Neural progenitor cell (in vitro differentiated cells): ENCODE measurements around the gene VIM. TPM values are rescaled to one million over a fixed set of nuclear protein-coding genes. Genes with fewer than 3 reads are reported as not detected.

Source experiments
- DNase-seq: peaks from one replicate; pipeline ENCODE4 v3.0.0-alpha.2; 2016; ENCODE audit warnings: low spot score
- H2AFZ ChIP-seq: fragments of 200-600 bp; sonication (generic); replicated peaks from 2 replicates; pipeline ENCODE4 v1.6.1; 2016; ENCODE audit warnings: antibody characterized with exemption
- H3F3A ChIP-seq: fragments of 200-600 bp; sonication (generic); 2 replicates; pipeline ENCODE4 v1.6.1; 2016; ENCODE audit warnings: antibody characterized with exemption, low read depth
- H3K27ac ChIP-seq: fragments of 200-600 bp; sonication (generic); 2 replicates; pipeline ENCODE4 v1.5.1; 2016; ENCODE audit warnings: mild to moderate bottlenecking
- H3K27me3 ChIP-seq: fragments of 200-600 bp; sonication (generic); 2 replicates; pipeline ENCODE4 v1.6.1; 2016; ENCODE audit warnings: mild to moderate bottlenecking, moderate library complexity
- H3K36me3 ChIP-seq: fragments of 200-600 bp; sonication (generic); 2 replicates; pipeline ENCODE4 v1.5.1; 2016
- H3K4me1 ChIP-seq: fragments of 200-600 bp; sonication (generic); 2 replicates; pipeline ENCODE4 v1.6.1; 2016; ENCODE audit warnings: mixed run types
- H3K4me2 ChIP-seq: fragments of 200-600 bp; sonication (generic); 2 replicates; pipeline ENCODE4 v1.6.1; 2016
- H3K4me3 ChIP-seq: fragments of 200-600 bp; sonication (generic); 2 replicates; pipeline ENCODE4 v1.5.1; 2016
- H3K79me2 ChIP-seq: fragments of 200-600 bp; sonication (generic); 2 replicates; pipeline ENCODE4 v1.6.1; 2016; ENCODE audit warnings: low read depth
- H3K9ac ChIP-seq: fragments of 200-600 bp; sonication (generic); 2 replicates; pipeline ENCODE4 v1.6.1; 2016
- H3K9me3 ChIP-seq: fragments of 200-600 bp; sonication (generic); 2 replicates; pipeline ENCODE4 v1.5.1; 2016; ENCODE audit warnings: low read depth
- H4K20me1 ChIP-seq: fragments of 200-600 bp; sonication (generic); 2 replicates; pipeline ENCODE4 v1.6.1; 2016; ENCODE audit warnings: low read depth
- H3K27ac Mint-ChIP-seq: 3 replicates; pipeline ENCODE4 v1.8.0; 2021; ENCODE audit warnings: mixed read lengths
- H3K27me3 Mint-ChIP-seq: 2 replicates; pipeline ENCODE4 v1.8.0; 2022; ENCODE audit warnings: low read depth, mild to moderate bottlenecking, inconsistent platforms, moderate library complexity, mixed read lengths; ENCODE audit not compliant: insufficient read depth
- H3K36me3 Mint-ChIP-seq: 3 replicates; pipeline ENCODE4 v1.8.0; 2021; ENCODE audit warnings: mixed read lengths
- H3K4me1 Mint-ChIP-seq: 3 replicates; pipeline ENCODE4 v1.8.0; 2021; ENCODE audit warnings: mixed read lengths
- H3K4me3 Mint-ChIP-seq: 3 replicates; pipeline ENCODE4 v1.8.0; 2021; ENCODE audit warnings: mild to moderate bottlenecking, moderate library complexity, mixed read lengths
- H3K9me3 Mint-ChIP-seq: 3 replicates; pipeline ENCODE4 v1.8.0; 2020; ENCODE audit warnings: mixed read lengths
- CTCF ChIP-seq: fragments of 200-600 bp; sonication (generic); IDR thresholded peaks from 2 replicates; pipeline ENCODE4 v1.5.1; 2017; ENCODE audit warnings: antibody characterized with exemption, mild to moderate bottlenecking
- EZH2 ChIP-seq: fragments of 200-600 bp; sonication (generic); IDR thresholded peaks from 2 replicates; pipeline ENCODE4 v1.6.1; 2017; ENCODE audit warnings: antibody characterized with exemption, mild to moderate bottlenecking, moderate library complexity
- EZH2phosphoT487 ChIP-seq: fragments of 200-600 bp; sonication (generic); IDR thresholded peaks from 2 replicates; pipeline ENCODE4 v1.6.1; 2017; ENCODE audit warnings: antibody characterized with exemption
- total RNA-seq: library from RNA; depleted of rRNA; stranded (reverse); fragments of >200 nt; gene quantifications from 2 replicates; pipeline ENCODE4 v1.2.3, GENCODE V29; 2015; ENCODE audit warnings: low replicate concordance

Gene VIM
- total RNA-seq, 1 donor from 2014 or later, result 727 TPM

GRCh38 chr10:17227367-17228090 lies 512 bp upstream of the VIM start:
- peaks cover 3% of the 10 kb centered on the region for H3K9me3 Mint-ChIP-seq
- Histone ChIP-seq H3K27ac (no peak overlapping the region), H3F3A (peaks cover 41% of the 10 kb centered on the region), H3K36me3 (peaks cover 5% of the 10 kb centered on the region), H3K4me2 (peak overlapping the region; percentile 89), H2AFZ (no peak overlapping the region), H3K79me2 (peaks cover 34% of the 10 kb centered on the region), H3K9ac (no peak overlapping the region), H4K20me1 (peaks cover 28% of the 10 kb centered on the region), H3K4me1 (peaks cover 25% of the 10 kb centered on the region), H3K9me3 (no peaks in the 10 kb centered on the region), H3K27me3 (no peaks in the 10 kb centered on the region), H3K4me3 (peak overlapping the region; percentile 74)
- H3K36me3 Mint-ChIP-seq, result peaks cover 22% of the 10 kb centered on the region
- TF ChIP-seq CTCF, result peak; percentile 58
- TF ChIP-seq EZH2phosphoT487, result no peak
- H3K4me1 Mint-ChIP-seq, result peaks cover 41% of the 10 kb centered on the region
- no peak for DNase-seq
- peak overlapping the region; percentile 97 for H3K4me3 Mint-ChIP-seq
- peaks cover 14% of the 10 kb centered on the region for H3K27me3 Mint-ChIP-seq
- H3K27ac Mint-ChIP-seq, result peak overlapping the region; percentile 85

GRCh38 chr10:17229016-17229716 lies 1.1 kb downstream of the VIM start:
- Histone ChIP-seq H3K27ac (peak overlapping the region; percentile 89), H2AFZ (peak overlapping the region; percentile 83), H3K27me3 (no peaks in the 10 kb centered on the region), H3K79me2 (peaks cover 40% of the 10 kb centered on the region), H3F3A (peaks cover 43% of the 10 kb centered on the region), H3K4me1 (peaks cover 25% of the 10 kb centered on the region), H3K9me3 (no peaks in the 10 kb centered on the region), H3K9ac (peak overlapping the region; percentile 49), H3K4me2 (peak overlapping the region; percentile 89), H4K20me1 (peaks cover 38% of the 10 kb centered on the region), H3K36me3 (peaks cover 11% of the 10 kb centered on the region), H3K4me3 (peak overlapping the region; percentile 74)
- Mint-ChIP-seq H3K4me3 (peak overlapping the region; percentile 97), H3K4me1 (peaks cover 53% of the 10 kb centered on the region), H3K27ac (peak overlapping the region; percentile 95), H3K9me3 (no peaks in the 10 kb centered on the region), H3K27me3 (peaks cover 14% of the 10 kb centered on the region), H3K36me3 (peaks cover 29% of the 10 kb centered on the region)
- peak; percentile 89 for DNase-seq
- no peak for TF ChIP-seq EZH2
- TF ChIP-seq CTCF, result no peak
- no peak for TF ChIP-seq EZH2phosphoT487

GRCh38 chr10:17229717-17229966 lies 1.6 kb downstream of the VIM start:
- H3K4me1 Mint-ChIP-seq, result peaks cover 58% of the 10 kb centered on the region

More at GRCh38 chr10:17229717-17229966, 1.6 kb downstream of the VIM start:
- peak overlapping the region; percentile 70 for H2AFZ ChIP-seq
- peaks cover 40% of the 10 kb centered on the region for H3K79me2 ChIP-seq
- Mint-ChIP-seq H3K36me3 (peaks cover 34% of the 10 kb centered on the region), H3K27ac (peak overlapping the region; percentile 92), H3K27me3 (peaks cover 14% of the 10 kb centered on the region), H3K4me3 (peak overlapping the region; percentile 97), H3K9me3 (no peaks in the 10 kb centered on the region)
- H3K4me1 ChIP-seq, result peaks cover 25% of the 10 kb centered on the region
- H3K36me3 ChIP-seq, result peaks cover 11% of the 10 kb centered on the region
- peak overlapping the region; percentile 89 for H3K4me2 ChIP-seq
- DNase-seq, result peak; percentile 73
- H3K27ac ChIP-seq, result no peak overlapping the region
- no peaks in the 10 kb centered on the region for H3K27me3 ChIP-seq
- peaks cover 43% of the 10 kb centered on the region for H3F3A ChIP-seq
- H3K4me3 ChIP-seq, result peak overlapping the region; percentile 74
- H4K20me1 ChIP-seq, result peaks cover 38% of the 10 kb centered on the region
- H3K9ac ChIP-seq, result peak overlapping the region; percentile 38
- no peak for TF ChIP-seq EZH2phosphoT487
- TF ChIP-seq CTCF, result no peak
- TF ChIP-seq EZH2, result no peak
- no peaks in the 10 kb centered on the region for H3K9me3 ChIP-seq
